ENCODE data around the gene SH3BP2.
A peak's percentile ranks its signal among the peaks of the same experiment; 100 is the strongest.

SH3BP2 gene

DNA sequence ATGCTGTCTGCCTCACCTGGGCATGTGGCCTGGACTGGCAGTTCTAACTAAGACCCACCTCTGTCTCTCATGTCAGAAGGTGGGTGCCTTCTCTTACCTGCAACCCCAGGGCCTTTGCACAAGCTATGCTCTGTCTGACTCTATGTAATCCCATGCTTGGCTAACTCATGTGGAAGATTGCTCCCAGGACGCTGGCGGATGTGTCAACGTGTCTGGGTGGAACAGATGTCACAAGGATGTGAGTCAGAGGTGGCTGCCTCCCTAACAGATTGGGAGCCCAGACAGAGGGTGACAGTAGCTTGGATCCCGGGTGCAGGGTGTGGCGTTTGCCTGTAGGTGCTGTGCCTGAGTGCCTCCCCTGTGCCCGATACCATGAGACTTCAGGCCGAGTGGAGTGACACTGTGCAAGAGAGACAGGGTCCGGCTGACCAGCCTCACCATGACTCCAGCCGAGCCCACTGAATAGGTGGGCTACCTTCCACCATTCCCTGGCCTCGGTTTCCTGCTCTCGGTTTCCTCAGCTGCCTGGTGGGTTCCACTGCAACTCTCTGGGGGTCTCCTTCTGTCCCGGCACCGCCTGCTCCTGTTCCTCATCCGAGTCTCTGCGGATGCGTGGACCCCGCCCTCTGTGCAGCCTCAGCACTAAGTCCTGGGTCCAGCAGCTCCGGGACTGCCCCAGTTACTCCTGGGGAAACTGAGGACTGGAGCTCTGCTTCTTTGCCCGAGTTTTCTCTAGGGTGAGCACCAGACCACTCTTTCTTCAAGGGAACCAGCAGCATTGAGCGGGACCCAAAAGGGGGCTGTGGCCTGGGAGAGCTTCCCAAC lies 11.0 kb downstream of the SH3BP2 start:
- Mint-ChIP-seq H3K4me1 (peaks cover 35% of the 10 kb centered on the region), H3K4me3 (no peak overlapping the region), H3K9me3 (no peaks in the 10 kb centered on the region), H3K27ac (no peak overlapping the region), H3K27me3 (ENCODE audit: low read depth, poor library complexity) (peaks cover 3% of the 10 kb centered on the region), H3K36me3 (ENCODE audit: low read depth) (no peaks in the 10 kb centered on the region)
- no peak for TF ChIP-seq CTCF (IDR thresholded peaks at IDR 0.05)
- no peak for DNase-seq

DNA sequence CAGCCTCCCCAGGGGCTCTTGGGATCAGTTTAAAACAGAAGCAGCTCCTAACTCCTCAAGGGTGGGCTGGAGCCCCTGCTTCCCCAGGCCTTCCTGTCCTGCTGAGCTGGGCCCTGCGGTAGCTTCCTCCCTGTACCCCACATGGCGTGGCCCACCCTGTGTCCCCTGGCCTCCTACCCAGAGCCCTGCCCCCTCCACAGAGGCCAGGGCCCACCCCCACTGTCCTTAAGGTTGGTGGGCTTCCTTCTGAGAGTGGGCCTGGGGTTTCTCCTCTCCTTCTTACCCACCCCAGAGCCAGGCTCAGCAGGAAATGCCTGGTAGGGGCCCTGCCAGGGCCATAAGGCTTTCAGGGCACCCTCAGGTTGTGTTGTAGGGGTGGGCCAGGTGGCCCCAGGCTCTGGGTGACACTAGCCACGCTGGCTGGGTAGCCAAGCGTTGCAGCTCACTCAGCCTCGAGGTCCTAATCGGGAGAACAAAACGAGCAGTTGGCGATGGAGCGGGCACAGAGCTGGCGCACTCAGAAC lies 11.6 kb downstream of the SH3BP2 start:
- DNase-seq = no peak
- Mint-ChIP-seq H3K4me1 (peaks cover 33% of the 10 kb centered on the region), H3K36me3 (ENCODE audit: low read depth) (no peaks in the 10 kb centered on the region), H3K27me3 (ENCODE audit: low read depth, poor library complexity) (peaks cover 3% of the 10 kb centered on the region), H3K27ac (no peak overlapping the region), H3K4me3 (no peak overlapping the region), H3K9me3 (no peaks in the 10 kb centered on the region)
- TF ChIP-seq CTCF (IDR thresholded peaks at IDR 0.05) = no peak

GRCh38 chr4:2804973-2805501 lies 12.2 kb downstream of the SH3BP2 start:
- no peak for TF ChIP-seq CTCF (IDR thresholded peaks at IDR 0.05)
- H3K27ac Mint-ChIP-seq = no peak overlapping the region
- no peaks in the 10 kb centered on the region for H3K36me3 Mint-ChIP-seq (ENCODE audit: low read depth)
- peaks cover 34% of the 10 kb centered on the region for H3K4me1 Mint-ChIP-seq
- H3K27me3 Mint-ChIP-seq (ENCODE audit: low read depth, poor library complexity) = peaks cover 3% of the 10 kb centered on the region
- H3K4me3 Mint-ChIP-seq = no peak overlapping the region
- no peaks in the 10 kb centered on the region for H3K9me3 Mint-ChIP-seq
- no peak for DNase-seq

DNA sequence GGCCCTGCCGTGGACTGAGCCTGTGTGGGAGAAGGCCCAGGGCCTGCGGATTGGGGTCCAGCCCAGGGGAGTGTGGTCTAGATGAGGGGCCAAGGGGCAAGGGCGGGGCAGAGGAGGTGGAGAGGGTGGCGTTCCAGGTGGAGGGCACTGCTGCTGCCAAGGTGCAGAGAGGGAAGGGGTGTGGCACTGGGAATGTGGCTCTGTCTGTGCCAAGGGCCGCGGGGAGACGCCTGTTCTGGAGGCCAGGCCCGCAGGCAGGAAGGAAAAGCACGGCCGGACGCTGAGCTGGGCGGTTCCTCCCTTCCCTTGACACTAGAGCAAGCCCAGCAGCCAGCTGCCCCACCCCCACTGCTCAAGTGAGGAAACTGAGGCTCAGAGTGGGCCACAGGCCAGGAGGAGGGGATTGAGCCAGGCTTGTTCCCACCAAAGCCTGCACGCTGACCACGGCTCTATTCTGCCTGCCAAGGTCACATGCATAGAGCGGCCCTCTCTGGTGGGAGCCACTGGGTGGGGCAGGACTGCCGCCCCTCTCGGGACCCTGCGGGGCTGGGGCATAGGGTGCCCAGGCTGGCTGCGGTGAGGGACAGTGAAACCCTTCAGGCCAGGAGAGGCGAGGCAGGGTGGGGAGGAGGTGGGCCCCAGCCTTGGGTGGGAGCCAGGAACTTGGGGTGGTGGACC lies 13.0 kb downstream of the SH3BP2 start:
- Mint-ChIP-seq H3K27me3 (ENCODE audit: low read depth, poor library complexity) (peaks cover 3% of the 10 kb centered on the region), H3K27ac (no peak overlapping the region), H3K4me3 (no peak overlapping the region), H3K36me3 (ENCODE audit: low read depth) (no peaks in the 10 kb centered on the region), H3K9me3 (no peaks in the 10 kb centered on the region), H3K4me1 (peaks cover 36% of the 10 kb centered on the region)
- no peak for DNase-seq
- TF ChIP-seq CTCF (IDR thresholded peaks at IDR 0.05) = no peak

DNA sequence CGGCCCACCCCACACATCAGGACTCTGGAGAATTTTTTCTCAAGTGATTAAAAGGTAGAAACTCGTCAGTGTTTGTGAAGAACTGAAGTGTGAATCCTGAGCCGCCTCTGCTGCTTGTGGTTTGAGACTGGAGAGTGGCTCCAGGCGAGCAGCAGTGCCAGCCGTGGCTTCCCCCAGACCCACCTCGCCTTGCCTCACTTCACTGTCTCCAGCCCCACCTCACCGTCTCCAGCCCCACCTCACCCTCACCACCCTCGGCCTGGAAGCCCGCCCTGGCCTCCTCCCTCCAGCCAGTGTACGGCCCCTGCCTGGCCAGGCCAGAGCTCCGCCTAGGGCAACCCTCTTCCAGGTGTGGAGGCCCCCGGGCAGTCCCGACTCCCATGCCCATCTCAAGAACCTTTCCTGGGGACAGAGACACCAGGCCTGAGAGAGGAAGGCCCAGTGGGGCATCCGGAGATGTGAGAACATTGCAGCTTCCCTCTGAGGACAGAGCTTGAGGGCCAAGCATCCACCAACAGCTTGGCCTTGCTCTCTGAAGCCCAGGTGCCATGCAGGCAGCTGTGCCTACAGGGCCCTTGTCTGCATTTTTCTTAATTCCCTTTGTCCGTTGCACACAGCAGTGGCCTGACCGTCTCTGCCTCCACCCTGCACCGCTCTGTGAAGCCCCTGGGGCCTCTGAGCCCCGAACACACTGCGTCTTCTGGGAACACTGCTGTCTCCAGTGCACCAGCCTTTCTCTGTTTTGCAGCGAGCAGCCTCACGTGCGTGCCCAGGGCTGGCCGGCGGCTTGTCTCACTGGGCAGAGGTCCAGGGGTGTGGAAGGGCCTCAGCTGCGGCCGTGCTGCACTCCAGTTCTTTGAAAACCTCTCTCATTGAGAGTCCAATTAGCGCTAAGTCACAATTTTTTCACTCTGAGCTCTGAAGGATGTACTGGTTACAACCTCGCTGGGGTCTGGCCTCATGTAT lies 13.8 kb downstream of the SH3BP2 start:
- Mint-ChIP-seq H3K36me3 (ENCODE audit: low read depth) (no peaks in the 10 kb centered on the region), H3K4me3 (no peak overlapping the region)
- DNase-seq = no peak

More for the DNA sequence above, 13.8 kb downstream of the SH3BP2 start:
- Mint-ChIP-seq H3K27me3 (ENCODE audit: low read depth, poor library complexity) (peaks cover 3% of the 10 kb centered on the region), H3K27ac (peak overlapping the region; percentile 17), H3K4me1 (peaks cover 34% of the 10 kb centered on the region), H3K9me3 (no peaks in the 10 kb centered on the region)
- no peak for TF ChIP-seq CTCF (IDR thresholded peaks at IDR 0.05)
